ENCODE results near the gene SOX6. TPM values are rescaled to one million over a fixed set of nuclear protein-coding genes. Genes with fewer than 3 reads are reported as not detected.

The SOX6 gene
- total RNA-seq, 1 experiment from 2014 or later: 5.1 TPM

DNA sequence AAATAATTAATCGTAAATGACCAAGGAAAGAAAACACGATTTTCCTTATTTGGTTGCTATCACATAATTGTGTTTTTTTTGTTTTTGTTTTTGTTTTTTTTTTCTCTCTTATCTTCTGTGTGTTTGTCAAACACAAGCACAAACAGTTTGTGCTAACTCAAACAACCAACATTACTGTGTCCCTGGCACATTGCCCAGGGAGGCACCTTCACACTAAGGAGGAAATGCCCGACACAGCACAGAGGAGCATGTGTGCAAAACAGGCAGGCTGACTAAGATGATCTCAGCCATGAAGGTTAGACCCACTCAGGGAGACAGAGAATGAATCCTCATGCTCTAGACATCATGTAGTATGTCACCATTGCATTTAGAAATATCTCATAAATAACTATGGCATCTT lies 130.1 kb downstream of the SOX6 start:
- no peaks in the 10 kb centered on the region for H4K20me1 ChIP-seq (ENCODE audit: insufficient read depth)
- intact Hi-C loops (cut with micrococcal nuclease; ENCODE audit: unreplicated experiment): no loop called here
- H3K79me2 ChIP-seq (ENCODE audit: low read depth): no peaks in the 10 kb centered on the region
- H2AFZ ChIP-seq: no peak overlapping the region
- no peaks in the 10 kb centered on the region for H3K4me1 ChIP-seq (replicated peaks; ENCODE audit: insufficient read depth)
- TF ChIP-seq, protein P1, sequence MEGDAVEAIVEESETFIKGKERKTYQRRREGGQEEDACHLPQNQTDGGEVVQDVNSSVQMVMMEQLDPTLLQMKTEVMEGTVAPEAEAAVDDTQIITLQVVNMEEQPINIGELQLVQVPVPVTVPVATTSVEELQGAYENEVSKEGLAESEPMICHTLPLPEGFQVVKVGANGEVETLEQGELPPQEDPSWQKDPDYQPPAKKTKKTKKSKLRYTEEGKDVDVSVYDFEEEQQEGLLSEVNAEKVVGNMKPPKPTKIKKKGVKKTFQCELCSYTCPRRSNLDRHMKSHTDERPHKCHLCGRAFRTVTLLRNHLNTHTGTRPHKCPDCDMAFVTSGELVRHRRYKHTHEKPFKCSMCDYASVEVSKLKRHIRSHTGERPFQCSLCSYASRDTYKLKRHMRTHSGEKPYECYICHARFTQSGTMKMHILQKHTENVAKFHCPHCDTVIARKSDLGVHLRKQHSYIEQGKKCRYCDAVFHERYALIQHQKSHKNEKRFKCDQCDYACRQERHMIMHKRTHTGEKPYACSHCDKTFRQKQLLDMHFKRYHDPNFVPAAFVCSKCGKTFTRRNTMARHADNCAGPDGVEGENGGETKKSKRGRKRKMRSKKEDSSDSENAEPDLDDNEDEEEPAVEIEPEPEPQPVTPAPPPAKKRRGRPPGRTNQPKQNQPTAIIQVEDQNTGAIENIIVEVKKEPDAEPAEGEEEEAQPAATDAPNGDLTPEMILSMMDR (conservative IDR thresholded peaks at IDR 0.05): no peak
- TF ChIP-seq EZH2 (IDR thresholded peaks at IDR 0.05; ENCODE audit: low read depth): no peak
- no peaks in the 10 kb centered on the region for H3K36me3 ChIP-seq (ENCODE audit: low read depth)
- peak in 1 of 2 experiments; percentile 15 for DNase-seq
- no peaks in the 10 kb centered on the region for H3K9me3 ChIP-seq (ENCODE audit: insufficient read depth, low read depth)
- ChIA-PET POLR2A (ENCODE audit: unreplicated experiment) (no interaction called here), CTCF (no interaction called here)
- no peak overlapping the region for H3K27ac ChIP-seq
- H3K27me3 ChIP-seq (ENCODE audit: insufficient read depth, low read depth): no peaks in the 10 kb centered on the region
- no peak overlapping the region for H3K4me3 ChIP-seq
- H3F3A ChIP-seq (ENCODE audit: insufficient read depth, low read depth): no peaks in the 10 kb centered on the region
- no peak overlapping the region for H3K4me2 ChIP-seq
- no TSS peak for BruUV-seq (replicated peaks)
- H3K9me2 ChIP-seq (ENCODE audit: insufficient read depth): no peaks in the 10 kb centered on the region

GRCh38 chr11:16225623-16226022 lies 130.7 kb downstream of the SOX6 start:
- POLR2A ChIA-PET (ENCODE audit: unreplicated experiment): no interaction called here
- Histone ChIP-seq H3K9me3 (ENCODE audit: insufficient read depth, low read depth) (no peaks in the 10 kb centered on the region), H3K4me2 (no peak overlapping the region), H2AFZ (no peak overlapping the region), H3K36me3 (ENCODE audit: low read depth) (no peaks in the 10 kb centered on the region), H3K79me2 (ENCODE audit: low read depth) (no peaks in the 10 kb centered on the region), H3F3A (ENCODE audit: insufficient read depth, low read depth) (no peaks in the 10 kb centered on the region), H3K27ac (no peak overlapping the region), H3K27me3 (ENCODE audit: insufficient read depth, low read depth) (no peaks in the 10 kb centered on the region), H3K9me2 (ENCODE audit: insufficient read depth) (no peaks in the 10 kb centered on the region), H3K4me1 (replicated peaks; ENCODE audit: insufficient read depth) (no peaks in the 10 kb centered on the region), H4K20me1 (ENCODE audit: insufficient read depth) (no peaks in the 10 kb centered on the region), H3K4me3 (no peak overlapping the region)
- intact Hi-C loops (cut with micrococcal nuclease; ENCODE audit: unreplicated experiment): no loop called here
- TF ChIP-seq, protein P1 (conservative IDR thresholded peaks at IDR 0.05): no peak
- no peak for TF ChIP-seq EZH2 (IDR thresholded peaks at IDR 0.05; ENCODE audit: low read depth)
- CTCF ChIA-PET: no interaction called here
- no peak for DNase-seq
- no TSS peak for BruUV-seq (replicated peaks)

GRCh38 chr11:16223558-16223957 lies 132.8 kb downstream of the SOX6 start:
- H3F3A ChIP-seq (ENCODE audit: insufficient read depth, low read depth): no peaks in the 10 kb centered on the region
- no peaks in the 10 kb centered on the region for H3K27me3 ChIP-seq (ENCODE audit: insufficient read depth, low read depth)
- ChIA-PET CTCF (no interaction called here), POLR2A (ENCODE audit: unreplicated experiment) (interaction anchor here (0.6 kb wide), 1 partner anchor 25 kb away, joined by 4 read pairs; no protein-coding TSS in a partner anchor)
- H3K4me3 ChIP-seq: no peak overlapping the region
- no peaks in the 10 kb centered on the region for H3K9me2 ChIP-seq (ENCODE audit: insufficient read depth)
- intact Hi-C loops (cut with micrococcal nuclease; ENCODE audit: unreplicated experiment): no loop called here
- no peaks in the 10 kb centered on the region for H3K79me2 ChIP-seq (ENCODE audit: low read depth)
- no peaks in the 10 kb centered on the region for H3K36me3 ChIP-seq (ENCODE audit: low read depth)
- H3K4me2 ChIP-seq: no peak overlapping the region
- no peaks in the 10 kb centered on the region for H4K20me1 ChIP-seq (ENCODE audit: insufficient read depth)
- H2AFZ ChIP-seq: no peak overlapping the region
- no peaks in the 10 kb centered on the region for H3K4me1 ChIP-seq (replicated peaks; ENCODE audit: insufficient read depth)
- DNase-seq: no peak
- no peak overlapping the region for H3K27ac ChIP-seq
- no peak for TF ChIP-seq EZH2 (IDR thresholded peaks at IDR 0.05; ENCODE audit: low read depth)
- TF ChIP-seq, protein P1 (conservative IDR thresholded peaks at IDR 0.05): no peak
- no peaks in the 10 kb centered on the region for H3K9me3 ChIP-seq (ENCODE audit: insufficient read depth, low read depth)
- no TSS peak for BruUV-seq (replicated peaks)
